GM12878 (cell line): ENCODE results near the gene TATDN3. TPM values are rescaled to one million over a fixed set of nuclear protein-coding genes. Genes with fewer than 3 reads are reported as not detected.
A peak's percentile ranks its signal among the peaks of the same experiment; 100 is the strongest.

Experiments
- ATAC-seq: fragments of 200-7000 bp; cut with Tn5 transposase; 3 replicates; pipeline ENCODE4 v1.9.1; 2020; ENCODE audit warnings: mild to moderate bottlenecking, moderate library complexity
- BruUV-seq: library from RNA; stranded (reverse); fragments of 400-500 nt; replicated peaks from 2 replicates; lab custom pipeline; 2021; lab: Mats Ljungman, UMichigan
- CTCF ChIA-PET: fragments of 300-600 bp; sonication (Branson Sonifier 250); formaldehyde crosslinking; extraction: SDS; loops from one replicate; lab custom pipeline; 2021; ENCODE audit warnings: inconsistent platforms; lab: Yijun Ruan, JAX
- POLR2A ChIA-PET: fragments of 350-600 bp; formaldehyde crosslinking; extraction: SDS; loops from one replicate; lab custom pipeline; 2021; ENCODE audit warnings: inconsistent platforms; lab: Charles Lee
- RAD21 ChIA-PET: fragments of 300-600 bp; sonication (Branson Sonifier 250); formaldehyde crosslinking; loops from one replicate; lab custom pipeline; 2023; ENCODE audit warnings: antibody characterized with exemption; ENCODE audit not compliant: unreplicated experiment; lab: Charles Lee
- SMC1A ChIA-PET: fragments of 300-600 bp; sonication (Branson Sonifier 250); formaldehyde crosslinking; loops from one replicate; lab custom pipeline; 2023; ENCODE audit not compliant: unreplicated experiment, uncharacterized antibody; lab: Charles Lee
- DNase-seq: peaks from one replicate; pipeline ENCODE4 v3.0.0-alpha.2; 2011; ENCODE audit warnings: low read depth, low spot score
- FAIRE-seq: peaks from 3 replicates; lab custom pipeline; 2011; peaks lifted over from hg19 to GRCh38; lab: Jason Lieb, UNC
- H2AFZ ChIP-seq: 2 replicates; pipeline ENCODE4 v1.6.0; 2011; ENCODE audit warnings: low read depth, low read length, control low read depth; ENCODE audit not compliant: control insufficient read depth
- H3K27ac ChIP-seq: 2 replicates; pipeline ENCODE4 v1.5.1; 2011; ENCODE audit warnings: control low read depth; ENCODE audit not compliant: control insufficient read depth, insufficient read depth
- H3K27me3 ChIP-seq, 2 experiments: replicated peaks in 1 of 2; 2 replicates each; pipeline versions ENCODE4 v1.6.0 to v1.6.1; 2011; ENCODE audit warnings: low read length in 1 of 2; ENCODE audit not compliant: control insufficient read depth in 2 of 2, insufficient read depth in 2 of 2
- H3K36me3 ChIP-seq, 2 experiments: 2 replicates each; pipeline ENCODE4 v1.5.1; 2011; ENCODE audit warnings: low read length in 1 of 2; ENCODE audit not compliant: control insufficient read depth in 2 of 2, insufficient read depth in 2 of 2
- H3K4me1 ChIP-seq: 2 replicates; pipeline ENCODE4 v1.6.1; 2011; ENCODE audit warnings: mild to moderate bottlenecking, low read length, moderate library complexity, mixed read lengths; ENCODE audit not compliant: control insufficient read depth, insufficient read depth
- H3K4me2 ChIP-seq: 2 replicates; pipeline ENCODE4 v1.6.0; 2011; ENCODE audit warnings: control low read depth; ENCODE audit not compliant: control insufficient read depth, insufficient read depth
- H3K4me3 ChIP-seq: fragments of 200-600 bp; sonication (generic); 2 replicates; pipeline ENCODE4 v1.5.1; 2016
- H3K79me2 ChIP-seq: 2 replicates; pipeline ENCODE4 v1.6.0; 2011; ENCODE audit warnings: low read length; ENCODE audit not compliant: control insufficient read depth, insufficient read depth
- H3K9ac ChIP-seq: 2 replicates; pipeline ENCODE4 v1.8.0; 2011; ENCODE audit warnings: low read length, control low read depth, mixed read lengths; ENCODE audit not compliant: control insufficient read depth, insufficient read depth
- H3K9me3 ChIP-seq: replicated peaks from 3 replicates; pipeline ENCODE4 v1.5.1; 2011; ENCODE audit warnings: mild to moderate bottlenecking, low read length; ENCODE audit not compliant: control insufficient read depth, insufficient read depth
- H4K20me1 ChIP-seq: 2 replicates; pipeline ENCODE4 v1.6.0; 2011; ENCODE audit not compliant: control insufficient read depth, insufficient read depth
- BACH1 ChIP-seq: fragments of 450-650 bp; IDR thresholded peaks from 2 replicates; pipeline ENCODE4 v1.6.1; 2017; ENCODE audit warnings: mild to moderate bottlenecking, borderline replicate concordance
- DPF2 ChIP-seq: fragments of 450-650 bp; IDR thresholded peaks from 2 replicates; pipeline ENCODE4 v1.6.1; 2017; ENCODE audit warnings: mild to moderate bottlenecking
- EGR1 ChIP-seq, 2 experiments: IDR thresholded peaks; 1 replicate in 1 of 2; 2 replicates in 1 of 2; pipeline ENCODE4 v1.6.1; 2011 to 2012; ENCODE audit warnings: low read depth in 2 of 2, low read length in 2 of 2, borderline replicate concordance in 1 of 2, mild to moderate bottlenecking in 1 of 2, moderate library complexity in 1 of 2
- EP300 ChIP-seq, 2 experiments: fragments of 150-350 bp in 1 of 2; IDR thresholded peaks; 2 replicates each; pipeline ENCODE4 v1.6.1; 2011 to 2012; ENCODE audit warnings: low read depth in 2 of 2, low read length in 2 of 2, borderline replicate concordance in 1 of 2, improper control_type of control experiment in 1 of 2, inconsistent platforms in 1 of 2; ENCODE audit not compliant: control insufficient read depth in 1 of 2
- ETV6 ChIP-seq, 2 experiments: fragments of 450-650 bp in 1 of 2; IDR thresholded peaks in 1 of 2; conservative IDR thresholded peaks in 1 of 2; 2 replicates each; pipeline ENCODE4 v1.6.1; 2014; ENCODE audit warnings: antibody characterized with exemption in 1 of 2, borderline replicate concordance in 1 of 2, low read depth in 1 of 2, mild to moderate bottlenecking in 1 of 2, moderate library complexity in 1 of 2
- MEF2B ChIP-seq: fragments of 450-650 bp; IDR thresholded peaks from 2 replicates; pipeline ENCODE4 v1.6.1; 2018; ENCODE audit warnings: mild to moderate bottlenecking, moderate library complexity; ENCODE audit not compliant: partially characterized antibody, poor library complexity, severe bottlenecking
- NFIC ChIP-seq: IDR thresholded peaks from 2 replicates; pipeline ENCODE4 v1.6.1; 2012; ENCODE audit warnings: low read depth, mild to moderate bottlenecking, inconsistent platforms, low read length, moderate library complexity
- NR2F1 ChIP-seq: fragments of 450-650 bp; conservative IDR thresholded peaks from 2 replicates; pipeline ENCODE4 v1.6.1; 2017; ENCODE audit warnings: mild to moderate bottlenecking
- POU2F2 ChIP-seq: IDR thresholded peaks from 3 replicates; pipeline ENCODE4 v1.6.1; 2011; ENCODE audit warnings: low read depth, mild to moderate bottlenecking, low read length, borderline replicate concordance
- SIN3A ChIP-seq: IDR thresholded peaks from 2 replicates; pipeline ENCODE4 v1.6.1; 2012; ENCODE audit warnings: low read depth, low read length, improper control_type of control experiment
- SREBF1 ChIP-seq: IDR thresholded peaks from 2 replicates; pipeline ENCODE4 v1.6.1; 2012; ENCODE audit warnings: mild to moderate bottlenecking, low read length
- TAF1 ChIP-seq: IDR thresholded peaks from 2 replicates; pipeline ENCODE4 v1.6.1; 2011; ENCODE audit warnings: mild to moderate bottlenecking, low read depth, low read length, borderline replicate concordance
- TCF7 ChIP-seq: IDR thresholded peaks from 2 replicates; pipeline ENCODE4 v1.6.1; 2014; ENCODE audit warnings: antibody characterized with exemption, borderline replicate concordance
- WGBS: methylation state at CpG from one replicate; pipeline ENCODE4 v1.1.6; 2016; ENCODE audit warnings: low lambda C conversion rate; ENCODE audit not compliant: insufficient replicate concordance, insufficient coverage; ENCODE audit errors: missing lambda C conversion rate; 5-methylcytosine and 5-hydroxymethylcytosine counted together
- in situ Hi-C: fragments of 300-500 bp; cut with MboI; formaldehyde crosslinking; loops from 9 replicates; pipeline ENCODE4 v1.14.3; 2018; ENCODE audit warnings: mixed read lengths
- intact Hi-C: fragments of 100-400 bp; cut with micrococcal nuclease; formaldehyde crosslinking; loops from one replicate; pipeline ENCODE4 v1.14.2; 2022; ENCODE audit not compliant: unreplicated experiment
- polyA plus RNA-seq, 11 experiments: library from polyadenylated mRNA; depleted of rRNA in 4 of 11; unstranded in 6 of 11; stranded (reverse) in 5 of 11; fragments of >200 nt; fragmentation: Nextera tagmentation in 4 of 11; fragmentation: Illumina TruSeq in 1 of 11; extraction: Ambion mirVana in 4 of 11; extraction: Trizol in 1 of 11; gene quantifications; 1 replicate in 1 of 11; 2 replicates in 10 of 11; pipeline versions ENCODE4 v1.2.1 to v1.2.3, GENCODE V29; 2011 to 2016; ENCODE audit warnings: inconsistent platforms in 2 of 11, missing spikeins in 2 of 11, low read depth in 1 of 11
- total RNA-seq, 4 experiments: library from RNA; depleted of rRNA in 3 of 4; stranded (reverse); fragments of >200 nt in 3 of 4; fragmentation: Illumina TruSeq in 1 of 4; extraction: Trizol in 1 of 4; gene quantifications; 2 replicates each; pipeline versions ENCODE4 v1.2.1 to v1.2.3, GENCODE V29; 2013 to 2021
- TF ChIP-seq, protein P1 (sequence below): fragments of 450-650 bp; IDR thresholded peaks from 2 replicates; pipeline ENCODE4 v1.6.1; 2017; ENCODE audit warnings: low read depth, mild to moderate bottlenecking, moderate library complexity
- TF ChIP-seq, protein P2 (sequence below): IDR thresholded peaks from 2 replicates; pipeline ENCODE4 v1.6.1; 2011; ENCODE audit warnings: mild to moderate bottlenecking, low read depth, low read length, moderate library complexity; ENCODE audit not compliant: insufficient replicate concordance
- TF ChIP-seq, protein P3 (sequence below): fragments of 450-650 bp; IDR thresholded peaks from 2 replicates; pipeline ENCODE4 v1.6.1; 2016; ENCODE audit warnings: mild to moderate bottlenecking

TATDN3 gene
- total and polyA plus RNA-seq, 10 of the 15 experiments (the other 5 are each of a cell fraction or from before 2014, with no cell fraction given) = 15.5 to 40.0 (median 22.7) TPM

- Histone ChIP-seq H3K27me3 (no peaks in the 10 kb centered on the region), H3K36me3 (no peaks in the 10 kb centered on the region), H3K4me2 (peak overlapping the region; percentile 61), H3K4me3 (0 out of 2 replicates have a peak overlapping the region, but pooled peaks have one; percentile 14), H3K9ac (no peak overlapping the region), H3K4me1 (peaks cover 16% of the 10 kb centered on the region), H3K27ac (peak overlapping the region; percentile 72), H2AFZ (peak overlapping the region; percentile 66), H4K20me1 (no peaks in the 10 kb centered on the region), H3K9me3 (peaks cover 4% of the 10 kb centered on the region; the same call in 2 of the 3 replicates), H3K79me2 (no peaks in the 10 kb centered on the region)
- in situ Hi-C loops (loop anchor here (5.0 kb wide), 1 partner anchor 178 kb away; no protein-coding TSS in a partner anchor), intact Hi-C loops (loop anchor here (5.0 kb wide), 2 partner anchors 38 to 103 kb away; partner anchors contain the start of gene FLVCR1)
- DNase-seq = peak; percentile 84
- FAIRE-seq = peak; percentile 85
- CTCF ChIA-PET = interaction anchor here (0.6 to 5.5 kb wide), 13 partner anchors 9 to 342 kb away, joined by 3 to 46 read pairs (median 4); partner anchors contain the start of gene FLVCR1
- 2% methylated on average over 5 of the region's 5 CpGs for WGBS
- BruUV-seq = no TSS peak
- RAD21 ChIA-PET = interaction anchor here (0.8 to 5.4 kb wide), 18 partner anchors 9 to 252 kb away, joined by 3 to 35 read pairs (median 5); partner anchors contain the start of gene FLVCR1
- POLR2A ChIA-PET = interaction anchor here (0.6 to 2.6 kb wide), 12 partner anchors 8 to 175 kb away, joined by 3 to 24 read pairs (median 4); partner anchors contain the start of genes FLVCR1 and VASH2
- SMC1A ChIA-PET = interaction anchor here (0.6 to 5.7 kb wide), 32 partner anchors 9 to 364 kb away, joined by 3 to 55 read pairs (median 4); partner anchors contain the start of genes FLVCR1, NSL1, TATDN3 and VASH2
- ATAC-seq = peak; percentile 87
- TF ChIP-seq, protein P1, sequence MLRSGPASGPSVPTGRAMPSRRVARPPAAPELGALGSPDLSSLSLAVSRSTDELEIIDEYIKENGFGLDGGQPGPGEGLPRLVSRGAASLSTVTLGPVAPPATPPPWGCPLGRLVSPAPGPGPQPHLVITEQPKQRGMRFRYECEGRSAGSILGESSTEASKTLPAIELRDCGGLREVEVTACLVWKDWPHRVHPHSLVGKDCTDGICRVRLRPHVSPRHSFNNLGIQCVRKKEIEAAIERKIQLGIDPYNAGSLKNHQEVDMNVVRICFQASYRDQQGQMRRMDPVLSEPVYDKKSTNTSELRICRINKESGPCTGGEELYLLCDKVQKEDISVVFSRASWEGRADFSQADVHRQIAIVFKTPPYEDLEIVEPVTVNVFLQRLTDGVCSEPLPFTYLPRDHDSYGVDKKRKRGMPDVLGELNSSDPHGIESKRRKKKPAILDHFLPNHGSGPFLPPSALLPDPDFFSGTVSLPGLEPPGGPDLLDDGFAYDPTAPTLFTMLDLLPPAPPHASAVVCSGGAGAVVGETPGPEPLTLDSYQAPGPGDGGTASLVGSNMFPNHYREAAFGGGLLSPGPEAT = peak; percentile 41; the same call in 1 of the 2 replicates
- TF ChIP-seq BACH1 (no peak), NFIC (peak; percentile 69; the same call in 1 of the 2 replicates), EP300 (IDR thresholded peaks at IDR 0.05; ENCODE audit: borderline replicate concordance in 1 of 2, control insufficient read depth in 1 of 2, low read depth in 2 of 2, low read length in 2 of 2) (peak; percentile 29 to 34; a peak in 1 of 4 replicates), ETV6 (conservative IDR thresholded peaks at IDR 0.05 in 1 of 2, IDR thresholded peaks at IDR 0.05 in 1 of 2; ENCODE audit: borderline replicate concordance in 1 of 2, low read depth in 1 of 2) (no peak; a peak in 1 of 4 replicates), DPF2 (0 out of 2 replicates have a peak, but pooled peaks have one; percentile 20), MEF2B (peak; percentile 36), NR2F1 (peak; percentile 96), EGR1 (IDR thresholded peaks at IDR 0.05; ENCODE audit: borderline replicate concordance in 1 of 2, low read depth in 2 of 2, low read length in 2 of 2) (no peak), TCF7 (peak; percentile 83), SREBF1 (0 out of 2 replicates have a peak, but pooled peaks have one; percentile 27), POU2F2 (peak; percentile 55; the same call in 2 of the 3 replicates), SIN3A (no peak), TAF1 (no peak)
- TF ChIP-seq, protein P2, sequence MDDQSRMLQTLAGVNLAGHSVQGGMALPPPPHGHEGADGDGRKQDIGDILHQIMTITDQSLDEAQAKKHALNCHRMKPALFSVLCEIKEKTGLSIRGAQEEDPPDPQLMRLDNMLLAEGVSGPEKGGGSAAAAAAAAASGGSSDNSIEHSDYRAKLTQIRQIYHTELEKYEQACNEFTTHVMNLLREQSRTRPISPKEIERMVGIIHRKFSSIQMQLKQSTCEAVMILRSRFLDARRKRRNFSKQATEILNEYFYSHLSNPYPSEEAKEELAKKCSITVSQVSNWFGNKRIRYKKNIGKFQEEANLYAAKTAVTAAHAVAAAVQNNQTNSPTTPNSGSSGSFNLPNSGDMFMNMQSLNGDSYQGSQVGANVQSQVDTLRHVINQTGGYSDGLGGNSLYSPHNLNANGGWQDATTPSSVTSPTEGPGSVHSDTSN = no peak
- TF ChIP-seq, protein P3, sequence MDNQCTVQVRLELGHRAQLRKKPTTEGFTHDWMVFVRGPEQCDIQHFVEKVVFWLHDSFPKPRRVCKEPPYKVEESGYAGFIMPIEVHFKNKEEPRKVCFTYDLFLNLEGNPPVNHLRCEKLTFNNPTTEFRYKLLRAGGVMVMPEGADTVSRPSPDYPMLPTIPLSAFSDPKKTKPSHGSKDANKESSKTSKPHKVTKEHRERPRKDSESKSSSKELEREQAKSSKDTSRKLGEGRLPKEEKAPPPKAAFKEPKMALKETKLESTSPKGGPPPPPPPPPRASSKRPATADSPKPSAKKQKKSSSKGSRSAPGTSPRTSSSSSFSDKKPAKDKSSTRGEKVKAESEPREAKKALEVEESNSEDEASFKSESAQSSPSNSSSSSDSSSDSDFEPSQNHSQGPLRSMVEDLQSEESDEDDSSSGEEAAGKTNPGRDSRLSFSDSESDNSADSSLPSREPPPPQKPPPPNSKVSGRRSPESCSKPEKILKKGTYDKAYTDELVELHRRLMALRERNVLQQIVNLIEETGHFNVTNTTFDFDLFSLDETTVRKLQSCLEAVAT = no peak
Observed at GRCh38 chr1:212819726-212820125, 28.0 kb downstream of the TATDN3 start.
